ENCODE results near the gene TOE1. TPM values are rescaled to one million over a fixed set of nuclear protein-coding genes. Genes with fewer than 3 reads are reported as not detected.

The TOE1 gene
- polyA plus RNA-seq, 3 donors = 3.9 to 8.1 (median 5.8) TPM

DNA sequence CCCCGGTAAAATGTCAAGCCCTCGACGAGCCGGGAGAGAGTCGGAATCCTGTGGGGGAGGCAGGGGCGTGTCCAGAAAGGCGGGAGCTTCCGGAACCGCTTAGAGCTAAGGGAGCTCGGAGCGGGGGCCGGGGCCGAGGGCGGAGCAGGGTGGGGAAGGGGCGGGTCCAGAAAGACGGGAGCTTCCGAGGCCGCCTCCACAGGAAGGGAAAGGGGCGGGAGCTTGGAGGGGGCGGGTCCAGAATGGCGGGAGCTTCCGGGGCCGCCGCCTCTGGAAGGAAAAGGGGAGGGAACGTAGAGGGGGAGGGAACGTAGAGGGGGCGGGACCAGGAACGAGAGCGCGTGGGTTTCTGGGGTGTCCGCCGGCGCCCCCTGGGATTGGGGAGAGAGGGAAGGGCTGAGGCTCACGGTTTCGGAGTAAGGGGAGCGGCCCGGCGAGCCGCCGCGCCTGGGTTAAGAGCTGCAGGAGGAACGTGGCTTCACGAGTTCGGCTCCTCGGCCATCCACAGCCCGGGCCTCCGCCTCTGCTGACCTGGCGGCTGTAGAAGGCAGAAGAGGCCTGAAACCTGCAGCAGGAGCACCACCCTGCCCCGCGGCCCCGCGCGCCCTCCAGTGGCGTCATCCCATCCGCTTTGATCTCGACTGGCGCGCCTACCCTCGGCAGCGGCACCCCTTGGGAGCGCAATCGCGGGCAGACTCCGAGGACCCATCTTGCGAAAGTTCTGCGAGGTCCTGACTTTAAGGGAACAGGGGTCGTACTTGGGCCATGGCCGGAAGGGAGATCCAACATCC is 36.3 kb upstream of the TOE1 start:
- no peaks in the 10 kb centered on the region for H3K36me3 Mint-ChIP-seq
- H3K27ac ChIP-seq (ENCODE audit: low read depth in 1 of 2, low read length in 2 of 2) = peak overlapping the region; percentile 86 to 88
- H2AFZ ChIP-seq (ENCODE audit: insufficient read depth, low read depth, low read length, poor library complexity, severe bottlenecking) = peak overlapping the region; percentile 89
- H4K20me1 ChIP-seq (ENCODE audit: insufficient read depth, low read length) = no peaks in the 10 kb centered on the region
- no peaks in the 10 kb centered on the region for H3K36me3 ChIP-seq (replicated peaks in 1 of 2; ENCODE audit: control insufficient read depth in 1 of 2, insufficient read depth in 2 of 2, low read length in 2 of 2)
- intact Hi-C loops (cut with micrococcal nuclease) = loop anchor here (2.0 to 10.0 kb wide), 6 partner anchors 187 to 571 kb away; partner anchors contain the start of genes NASP (in 1 of the 2), RNU5D-1 (in 1 of the 2), RPS8 (in 1 of the 2) and TESK2 (in 1 of the 2)
- peak overlapping the region; percentile 93 to 98 (median 96) for H3K27ac Mint-ChIP-seq
- TF ChIP-seq CTCF (IDR thresholded peaks at IDR 0.05) = peak; percentile 71
- H3K4me3 ChIP-seq (replicated peaks in 1 of 3; ENCODE audit: low read depth in 2 of 3, low read length in 3 of 3) = peak overlapping the region; percentile 61 to 88 (median 84)
- DNase-seq = peak; percentile 93 to 97 (median 95)
- no peaks in the 10 kb centered on the region for H3K79me2 ChIP-seq (ENCODE audit: insufficient read depth, low read length)
- peak overlapping the region; percentile 89 to 92 for H3K4me3 Mint-ChIP-seq
- peak overlapping the region; percentile 77 for H3K9ac ChIP-seq (ENCODE audit: insufficient read depth, low read length, poor library complexity, severe bottlenecking)
- H3K9me3 ChIP-seq (replicated peaks in 1 of 2; ENCODE audit: control insufficient read depth in 1 of 2, insufficient read depth in 1 of 2, low read length in 2 of 2) = no peaks in the 10 kb centered on the region
- peaks cover 15 to 18% of the 10 kb centered on the region in 2 donors for H3K4me1 ChIP-seq (ENCODE audit: control insufficient read depth in 1 of 2, insufficient read depth in 2 of 2, low read length in 2 of 2)
- peaks cover 10% of the 10 kb centered on the region for H3K4me1 Mint-ChIP-seq
- WGBS (ENCODE audit: insufficient coverage) = under 1% methylated on average over 66 of the region's 68 CpGs
- H3K27me3 ChIP-seq (ENCODE audit: control insufficient read depth in 2 of 2, insufficient read depth in 2 of 2, low read length in 2 of 2) = no peaks in the 10 kb centered on the region
- no peaks in the 10 kb centered on the region for H3K9me3 Mint-ChIP-seq
- peaks cover 0 to 5% (median 5%) of the 10 kb centered on the region in 3 donors for H3K27me3 Mint-ChIP-seq (ENCODE audit: low read depth in 3 of 3)
- peak overlapping the region; percentile 75 for H3K4me2 ChIP-seq (replicated peaks; ENCODE audit: extremely low read depth, low read length, poor library complexity, severe bottlenecking)

DNA sequence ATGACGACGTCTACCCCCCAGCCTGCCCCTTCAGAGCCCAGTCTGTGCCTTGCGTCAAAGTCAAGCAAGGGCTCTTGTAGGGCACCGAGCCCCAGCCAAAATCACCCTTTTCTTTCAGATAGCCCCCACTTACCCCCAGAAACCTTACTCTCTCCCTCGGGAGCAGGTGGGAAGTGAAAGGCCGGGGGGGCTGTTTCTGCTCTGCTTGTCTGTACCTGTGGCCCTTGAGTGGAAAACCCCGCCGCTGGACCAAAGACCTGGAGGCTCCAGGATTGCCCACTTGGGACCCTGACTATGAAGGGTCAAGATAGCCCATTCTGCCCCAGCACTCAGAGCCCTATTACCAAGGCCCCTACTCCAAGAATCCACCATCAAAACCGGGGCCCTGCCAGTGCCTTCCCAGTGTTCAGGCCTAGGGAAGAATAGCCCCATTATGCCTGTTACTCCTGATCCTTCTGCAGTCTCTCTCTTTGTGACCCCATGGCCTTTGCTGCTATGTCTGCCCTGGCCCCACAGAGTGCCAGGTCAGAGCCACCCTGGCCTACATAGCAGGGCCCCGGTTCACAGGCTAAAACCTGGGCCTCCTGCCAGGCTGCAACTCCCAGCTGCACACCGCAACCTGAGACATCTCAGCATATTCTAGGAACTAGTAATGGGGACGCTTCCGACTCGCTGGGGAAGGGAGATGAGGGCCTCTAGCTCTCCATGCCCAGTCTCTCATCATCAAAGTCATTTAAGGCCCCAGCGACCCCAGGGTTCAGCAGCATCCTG is 35.5 kb upstream of the TOE1 start:
- Mint-ChIP-seq H3K4me3 (peak overlapping the region; percentile 89 to 92), H3K27me3 (ENCODE audit: low read depth in 3 of 3) (peaks cover 0 to 5% (median 5%) of the 10 kb centered on the region in 3 donors), H3K4me1 (peaks cover 10% of the 10 kb centered on the region), H3K9me3 (no peaks in the 10 kb centered on the region), H3K36me3 (no peaks in the 10 kb centered on the region), H3K27ac (peak overlapping the region; percentile 91 to 98 (median 96))
- peak overlapping the region; percentile 75 for H3K4me2 ChIP-seq (replicated peaks; ENCODE audit: extremely low read depth, low read length, poor library complexity, severe bottlenecking)
- H4K20me1 ChIP-seq (ENCODE audit: insufficient read depth, low read length) = no peaks in the 10 kb centered on the region
- no peak for TF ChIP-seq CTCF (IDR thresholded peaks at IDR 0.05)
- WGBS (ENCODE audit: insufficient coverage) = 49% methylated on average over 8 of the region's 15 CpGs
- no peak for DNase-seq
- H3K9me3 ChIP-seq (replicated peaks in 1 of 2; ENCODE audit: control insufficient read depth in 1 of 2, insufficient read depth in 1 of 2, low read length in 2 of 2) = no peaks in the 10 kb centered on the region
- intact Hi-C loops (cut with micrococcal nuclease) = loop anchor here (2.0 to 10.0 kb wide), 6 partner anchors 186 to 572 kb away; partner anchors contain the start of genes NASP (in 1 of the 2), RNU5D-1 (in 1 of the 2), RPS8 (in 1 of the 2) and TESK2 (in 1 of the 2)
- no peaks in the 10 kb centered on the region for H3K79me2 ChIP-seq (ENCODE audit: insufficient read depth, low read length)
- peak overlapping the region; percentile 77 for H3K9ac ChIP-seq (ENCODE audit: insufficient read depth, low read length, poor library complexity, severe bottlenecking)
- peaks cover 15 to 18% of the 10 kb centered on the region in 2 donors for H3K4me1 ChIP-seq (ENCODE audit: control insufficient read depth in 1 of 2, insufficient read depth in 2 of 2, low read length in 2 of 2)
- H3K27me3 ChIP-seq (ENCODE audit: control insufficient read depth in 2 of 2, insufficient read depth in 2 of 2, low read length in 2 of 2) = no peaks in the 10 kb centered on the region
- H3K27ac ChIP-seq (ENCODE audit: low read depth in 1 of 2, low read length in 2 of 2) = peak overlapping the region; percentile 86 to 88
- H3K36me3 ChIP-seq (replicated peaks in 1 of 2; ENCODE audit: control insufficient read depth in 1 of 2, insufficient read depth in 2 of 2, low read length in 2 of 2) = no peaks in the 10 kb centered on the region
- H3K4me3 ChIP-seq (replicated peaks in 1 of 3; ENCODE audit: low read depth in 2 of 3, low read length in 3 of 3) = peak overlapping the region; percentile 55 to 88 (median 84)
- peak overlapping the region; percentile 89 for H2AFZ ChIP-seq (ENCODE audit: insufficient read depth, low read depth, low read length, poor library complexity, severe bottlenecking)
